SK-N-SH treated with all-trans-retinoic acid at 6 μM for 48 hours (cell line): Measurements from ENCODE around the gene TNFRSF25.

Source experiments
- ARNTL ChIP-seq: fragments of 450-650 bp; formaldehyde crosslinking; IDR thresholded peaks from 2 replicates; pipeline ENCODE4 v1.5.0; 2020; ENCODE audit warnings: low read depth, mild to moderate bottlenecking, moderate library complexity, borderline replicate concordance
- CSDC2 ChIP-seq: fragments of 250-450 bp; sonication (Bioruptor Pico); IDR thresholded peaks from 2 replicates; pipeline ENCODE4 v1.5.0; 2020; ENCODE audit warnings: mild to moderate bottlenecking, moderate library complexity
- ESRRG ChIP-seq: fragments of 250-450 bp; sonication (Bioruptor Pico); IDR thresholded peaks from 2 replicates; pipeline ENCODE4 v1.6.1; 2021; ENCODE audit warnings: mild to moderate bottlenecking
- GLIS3 ChIP-seq: fragments of 250-450 bp; sonication (Bioruptor Pico); IDR thresholded peaks from 2 replicates; pipeline ENCODE4 v1.5.0; 2020; ENCODE audit warnings: mild to moderate bottlenecking, moderate library complexity
- ISL1 ChIP-seq: fragments of 250-450 bp; sonication (Bioruptor Pico); IDR thresholded peaks from 2 replicates; pipeline ENCODE4 v2.1.2; 2022; ENCODE audit warnings: mild to moderate bottlenecking, moderate library complexity
- OSR1 ChIP-seq: fragments of 250-450 bp; sonication (Bioruptor Pico); IDR thresholded peaks from 2 replicates; pipeline ENCODE4 v1.8.0; 2022; ENCODE audit warnings: moderate library complexity, mild to moderate bottlenecking, inconsistent platforms
- PATZ1 ChIP-seq: fragments of 250-450 bp; sonication (Bioruptor Pico); IDR thresholded peaks from 2 replicates; pipeline ENCODE4 v1.8.0; 2020; ENCODE audit warnings: mild to moderate bottlenecking, moderate library complexity, borderline replicate concordance
- RARB ChIP-seq: fragments of 250-450 bp; sonication (Bioruptor Pico); IDR thresholded peaks from 2 replicates; pipeline ENCODE4 v1.8.0; 2021; ENCODE audit warnings: mild to moderate bottlenecking, moderate library complexity
- SNAI2 ChIP-seq: fragments of 250-450 bp; sonication (Bioruptor Pico); IDR thresholded peaks from 2 replicates; pipeline ENCODE4 v1.5.0; 2020; ENCODE audit warnings: mild to moderate bottlenecking, moderate library complexity
- ZC3H10 ChIP-seq: fragments of 250-450 bp; sonication (Bioruptor Pico); IDR thresholded peaks from 2 replicates; pipeline ENCODE4 v1.5.1; 2021; ENCODE audit warnings: mild to moderate bottlenecking, moderate library complexity
- ZFP3 ChIP-seq: fragments of 250-450 bp; sonication (Bioruptor Pico); IDR thresholded peaks from 2 replicates; pipeline ENCODE4 v1.5.0; 2020; ENCODE audit warnings: mild to moderate bottlenecking, moderate library complexity
- ZNF70 ChIP-seq: fragments of 450-650 bp; formaldehyde crosslinking; IDR thresholded peaks from 2 replicates; pipeline ENCODE4 v1.5.0; 2020; ENCODE audit warnings: mild to moderate bottlenecking, moderate library complexity

DNA sequence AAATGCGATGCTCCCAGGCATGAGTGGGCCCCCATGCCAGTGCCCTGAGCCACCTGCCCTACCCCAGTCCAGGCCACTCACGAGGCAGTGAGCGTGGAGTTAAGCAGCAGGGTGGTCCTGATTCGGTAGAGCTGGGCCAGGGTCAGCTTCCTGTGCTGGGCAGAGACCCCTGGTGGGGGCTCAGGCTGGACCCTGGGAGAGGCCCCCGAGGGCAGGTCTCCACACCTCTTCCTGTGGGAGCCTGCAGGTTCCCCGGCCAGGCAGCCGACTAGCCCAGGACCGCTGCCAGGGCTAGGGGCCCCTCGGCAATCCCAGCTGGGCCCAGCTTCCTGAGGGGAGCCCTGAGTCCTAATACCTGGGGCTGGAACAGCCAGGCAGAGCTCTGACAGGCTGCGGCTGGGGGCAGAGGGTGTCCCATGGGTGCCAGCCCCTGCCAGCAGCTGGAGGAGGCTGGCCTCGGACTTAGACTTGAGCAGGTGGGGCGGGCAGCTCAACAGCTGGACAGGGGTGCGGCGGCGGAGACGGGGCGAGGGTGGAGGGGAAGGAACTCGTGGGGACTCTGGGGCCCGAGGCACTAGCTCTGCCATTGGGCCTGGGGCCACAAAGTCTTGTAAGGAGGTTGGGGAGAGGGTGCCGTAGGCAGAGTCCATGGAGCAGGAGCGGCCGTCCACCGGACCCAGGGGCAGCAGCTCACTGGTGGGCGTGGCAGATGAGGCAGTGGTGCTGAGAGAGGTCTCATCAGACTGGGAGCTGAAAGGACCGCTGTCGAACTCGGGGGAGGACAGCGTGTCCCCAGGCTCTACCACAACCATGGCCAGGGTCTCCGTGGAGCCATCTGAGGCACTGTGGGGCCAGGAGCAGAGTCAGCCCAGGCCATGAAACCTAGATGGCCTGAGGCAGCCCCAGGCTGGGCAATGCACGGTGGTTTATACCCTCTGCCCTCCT lies 2.0 kb upstream of the TNFRSF25 start:
- TF ChIP-seq ZFP3 (CRISPR knock-in tag) (no peak), GLIS3 (CRISPR knock-in tag) (no peak), ESRRG (CRISPR knock-in tag) (no peak), RARB (CRISPR knock-in tag) (no peak), OSR1 (no peak), ARNTL (CRISPR knock-in tag) (no peak), CSDC2 (CRISPR knock-in tag) (no peak), PATZ1 (no peak), ZC3H10 (CRISPR knock-in tag) (no peak), ZNF70 (CRISPR knock-in tag) (no peak), SNAI2 (no peak), ISL1 (CRISPR knock-in tag) (no peak)
